Measurements from ENCODE around the gene SLC7A8.
A peak's percentile ranks its signal among the peaks of the same experiment; 100 is the strongest.
"Not testable (repeated sequence)": the region's sequence is repeated elsewhere in the genome, so short reads cannot be mapped to it uniquely, and the experiment has no call there.

The SLC7A8 gene

GRCh38 chr14:23113431-23114119, 69.9 kb downstream of the SLC7A8 start:
- no peak for DNase-seq (ENCODE audit: low spot score)

- DNase-seq (ENCODE audit: low spot score) = no peak
These were observed 70.9 kb downstream of the SLC7A8 start for GRCh38 chr14:23112359-23113178.

GRCh38 chr14:23110579-23111365, 72.7 kb downstream of the SLC7A8 start:
- no peak for DNase-seq (ENCODE audit: low spot score)

GRCh38 chr14:23109769-23110168, 73.7 kb downstream of the SLC7A8 start:
- no peak for DNase-seq (ENCODE audit: low spot score)

GRCh38 chr14:23108169-23108568, 75.3 kb downstream of the SLC7A8 start:
- DNase-seq (ENCODE audit: low spot score) = not testable (repeated sequence)

- DNase-seq (ENCODE audit: low spot score) = not testable (repeated sequence)
These were observed 75.8 kb downstream of the SLC7A8 start for GRCh38 chr14:23107620-23108019.

GRCh38 chr14:23106747-23107045, 76.8 kb downstream of the SLC7A8 start:
- DNase-seq (ENCODE audit: low spot score) = no peak

DNA sequence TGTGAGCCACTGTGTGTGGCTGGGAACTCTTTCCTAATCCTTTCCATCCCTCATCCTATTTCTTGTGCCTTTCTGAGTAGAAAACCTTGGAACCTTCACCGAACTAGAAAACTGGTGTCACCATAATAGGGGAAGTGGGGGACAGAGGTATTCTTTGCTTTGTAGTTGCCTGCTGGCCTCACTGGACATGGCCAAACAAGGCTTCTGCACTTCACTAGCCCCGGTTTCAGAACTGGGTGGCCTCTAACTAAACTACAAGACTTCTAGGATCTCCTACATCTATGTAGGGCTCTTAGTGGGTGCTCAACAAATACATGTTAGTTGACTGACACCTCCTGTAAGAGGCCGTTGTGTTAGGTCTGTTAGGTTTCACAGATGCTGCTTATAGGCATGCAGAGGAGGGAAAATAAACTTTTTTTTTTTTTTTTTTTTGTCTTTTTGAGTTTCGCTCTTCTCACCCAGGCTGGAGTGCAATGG, 78.1 kb downstream of the SLC7A8 start:
- DNase-seq (ENCODE audit: low spot score) = no peak

DNA sequence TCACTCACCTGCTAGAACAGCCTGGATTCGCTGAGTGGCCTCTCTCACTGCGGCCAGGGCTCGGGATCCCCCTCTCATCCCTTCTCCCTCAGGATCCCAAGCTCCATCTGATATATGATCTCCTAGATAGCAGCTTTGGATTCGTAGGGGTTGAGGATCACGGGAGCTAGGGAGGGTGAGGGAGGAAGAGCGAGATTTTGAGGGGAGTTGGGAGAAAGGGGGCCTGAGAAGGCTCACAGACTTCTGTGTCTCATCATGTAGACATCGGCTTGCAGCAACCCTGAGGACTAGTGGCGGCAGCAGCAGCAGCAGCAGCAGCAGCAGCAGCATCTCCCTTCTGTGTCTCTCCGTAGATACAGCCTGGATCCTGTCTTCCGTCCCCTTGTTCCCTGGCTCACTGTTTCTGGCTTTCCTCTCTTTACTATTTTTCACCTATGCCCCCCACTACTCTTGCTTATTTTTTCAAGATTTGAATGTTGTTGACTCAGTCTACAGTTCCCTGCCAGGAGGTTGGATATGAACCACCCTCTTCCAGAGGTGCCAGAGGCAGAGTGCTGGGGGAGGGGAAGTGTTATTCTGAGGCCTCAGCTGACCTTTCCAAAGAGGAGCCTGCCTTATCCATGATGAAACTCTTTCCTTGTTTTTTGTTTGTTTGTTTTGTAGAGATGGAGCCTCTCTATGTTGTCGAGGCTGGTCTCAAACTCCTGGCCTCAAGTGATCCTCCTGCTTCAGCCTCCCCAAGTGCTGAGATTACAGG, 78.7 kb downstream of the SLC7A8 start, which contains the start of gene CIROP:
TSS of gene CIROP (minus strand) at position 399 of the 757 bp plus-strand sequence. CDS start at position 330, 69 bp downstream.
- DNase-seq (ENCODE audit: low spot score) = no peak

GRCh38 chr14:23104070-23104590, 79.3 kb downstream of the SLC7A8 start:
- DNase-seq (ENCODE audit: low spot score) = no peak

DNA sequence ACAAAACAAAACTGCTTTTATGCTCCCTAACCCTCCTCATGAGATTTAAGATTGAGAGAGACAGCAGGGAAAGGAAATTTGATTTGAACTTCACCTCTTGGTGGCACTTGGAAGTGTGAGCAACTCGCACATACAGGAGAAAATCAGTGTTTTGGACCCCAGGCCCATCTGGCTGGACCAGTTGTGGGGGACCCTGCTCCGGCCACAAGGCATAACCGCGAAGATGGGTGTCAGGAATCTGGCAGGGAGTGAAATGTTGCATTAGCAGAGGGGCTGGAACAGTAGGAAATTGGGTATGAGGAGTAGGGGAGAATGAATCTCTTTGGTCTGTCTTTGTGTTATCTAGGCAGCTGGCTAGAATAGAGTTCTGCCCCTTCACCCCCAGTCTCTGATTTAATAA, 79.9 kb downstream of the SLC7A8 start:
- no peak for DNase-seq (ENCODE audit: low spot score)

- no peak for DNase-seq (ENCODE audit: low spot score)
These were observed 80.7 kb downstream of the SLC7A8 start for GRCh38 chr14:23102801-23103200.

- DNase-seq (ENCODE audit: low spot score) = no peak
These were observed 81.4 kb downstream of the SLC7A8 start for GRCh38 chr14:23101986-23102625.

DNA sequence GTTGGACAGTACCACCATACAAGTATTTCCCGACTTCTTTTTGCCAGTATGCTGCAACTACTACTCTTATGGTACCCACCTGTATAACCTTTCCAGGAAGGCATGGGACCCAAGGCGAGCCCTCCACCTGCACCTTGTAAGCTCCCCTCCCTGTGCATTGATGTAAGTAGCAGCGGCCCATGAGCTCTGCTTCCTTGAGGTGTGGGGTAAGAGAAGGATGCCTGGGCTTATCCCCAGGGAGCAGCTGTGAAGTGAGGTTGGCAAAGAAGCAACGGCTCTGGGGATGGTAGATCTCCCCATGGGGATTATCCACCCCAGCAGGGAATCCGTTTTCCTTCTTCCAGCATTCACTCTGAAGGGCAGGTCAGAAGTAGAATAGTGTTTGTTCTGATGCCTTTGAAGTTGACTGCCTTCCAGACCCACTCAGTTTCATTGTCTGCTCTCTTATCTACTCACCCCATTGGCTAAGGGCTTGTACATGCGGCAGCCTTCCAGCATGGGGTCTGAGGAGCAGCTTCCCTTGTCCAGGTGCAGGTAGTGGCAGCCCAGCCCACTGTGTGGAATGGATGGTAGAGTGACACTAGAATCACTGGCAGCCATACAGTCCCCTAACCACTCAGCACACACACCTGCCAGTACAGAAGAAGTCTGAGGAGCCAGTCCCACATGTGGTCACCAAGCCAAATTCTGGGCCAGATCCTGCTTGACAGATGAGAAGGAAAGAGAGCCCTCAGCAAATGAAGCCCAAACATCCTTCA, 82.1 kb downstream of the SLC7A8 start:
- DNase-seq (ENCODE audit: low spot score) = no peak

- DNase-seq (ENCODE audit: low spot score) = no peak
These were observed 84.1 kb downstream of the SLC7A8 start for GRCh38 chr14:23099212-23099861.

GRCh38 chr14:23097786-23098185, 85.7 kb downstream of the SLC7A8 start:
- no peak for DNase-seq (ENCODE audit: low spot score)

- peak; percentile 100 for DNase-seq (ENCODE audit: low spot score)
These were observed 88.0 kb downstream of the SLC7A8 start, which contains the start of gene C14orf119 for GRCh38 chr14:23095196-23096108. Gene C14orf119, plus strand, starts transcription at chr14:23095505. Its CDS starts 2,154 bp downstream, at chr14:23097659.

- peak; percentile 77 for DNase-seq (ENCODE audit: low spot score)
These were observed 88.7 kb downstream of the SLC7A8 start, which contains the start of gene ACIN1 for GRCh38 chr14:23094666-23095195. Gene ACIN1, minus strand, starts transcription at chr14:23095136. Its CDS starts 24 bp downstream, at chr14:23095112.
